ENCODE measurements around the gene ELMO1.
A peak's percentile ranks its signal among the peaks of the same experiment; 100 is the strongest.

The ELMO1 gene

DNA sequence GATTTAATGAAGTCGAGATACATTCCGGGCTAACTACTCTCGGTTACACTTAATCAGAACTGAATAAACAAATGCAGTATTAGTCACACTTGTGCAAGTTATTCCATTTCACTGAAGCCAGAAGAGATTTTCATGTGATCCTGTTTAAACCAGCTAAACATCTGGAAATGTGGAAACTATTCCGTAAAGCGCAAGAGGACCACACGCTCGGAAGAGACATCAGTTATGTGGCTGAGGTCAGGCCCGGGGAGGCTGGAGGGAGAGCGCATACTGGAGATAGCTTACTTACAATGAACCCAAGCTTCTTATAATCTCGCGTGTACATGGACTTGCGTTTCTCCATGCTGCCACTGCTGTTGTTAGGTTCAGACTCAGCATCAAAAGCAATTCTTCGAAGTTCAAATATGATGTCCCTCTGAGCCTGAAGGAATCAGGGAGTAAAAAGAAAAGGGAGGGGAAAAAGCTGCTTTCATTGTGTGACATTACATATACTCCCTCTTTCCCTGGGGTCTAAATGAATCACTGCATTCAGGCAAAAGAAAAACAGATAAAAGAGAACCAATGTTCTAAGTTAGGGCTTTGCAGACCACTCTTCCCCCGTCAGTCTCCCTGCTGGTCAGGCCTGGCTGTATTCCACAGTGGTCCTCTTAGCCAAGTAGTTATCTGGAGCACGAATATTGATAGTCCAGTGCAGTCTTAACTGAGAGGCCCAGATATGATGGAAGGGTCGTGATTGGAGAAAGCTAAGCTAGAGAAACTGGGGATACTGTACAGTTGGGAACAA is 237.4 kb downstream of the ELMO1 start:
- DNase-seq: no peak

DNA sequence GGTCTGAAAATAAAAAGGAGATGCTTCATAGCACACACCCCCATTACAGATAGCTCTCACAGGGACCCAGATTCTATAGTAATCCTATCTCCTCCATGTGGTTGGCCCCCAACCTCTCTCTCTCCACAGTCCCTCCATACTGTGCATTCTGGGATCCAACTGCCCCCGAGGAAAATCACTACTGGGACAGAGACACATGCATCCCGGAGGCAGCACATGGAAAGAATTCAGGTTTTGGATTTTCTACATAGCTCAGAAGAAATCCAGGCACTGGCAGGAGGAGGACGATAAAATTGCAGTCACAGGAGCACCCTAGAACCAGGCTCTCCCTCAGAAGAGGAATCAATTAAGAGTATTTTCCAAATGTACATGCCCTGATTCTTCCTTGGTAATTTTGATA is 239.5 kb downstream of the ELMO1 start:
- DNase-seq: no peak

- no peak for DNase-seq
Measured at GRCh38 chr7:37208528-37208927, 240.1 kb downstream of the ELMO1 start.

GRCh38 chr7:37206192-37206591 is 242.5 kb downstream of the ELMO1 start:
- DNase-seq: no peak

DNA sequence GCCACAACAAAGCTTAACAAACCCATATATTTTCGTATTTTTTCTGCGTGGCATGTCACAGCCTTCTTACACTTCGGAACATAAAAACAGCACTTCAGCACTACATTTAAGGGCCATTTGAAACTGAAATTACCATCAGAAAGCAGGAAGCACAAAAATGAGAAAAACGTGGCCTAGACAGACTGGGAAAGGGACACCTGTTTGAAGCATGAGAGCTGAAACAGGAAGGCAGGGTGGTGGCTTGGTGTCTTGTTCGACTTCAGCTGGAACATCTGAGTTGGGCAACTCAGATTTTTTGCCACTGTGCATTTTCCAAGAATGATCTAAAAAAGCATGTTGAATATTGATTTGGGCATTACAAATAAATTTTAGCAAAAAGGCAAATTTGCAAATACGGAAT is 243.2 kb downstream of the ELMO1 start:
- no peak for DNase-seq

- no peak for DNase-seq
Measured at GRCh38 chr7:37201876-37202198, 246.8 kb downstream of the ELMO1 start.

GRCh38 chr7:37201003-37201875 is 247.4 kb downstream of the ELMO1 start:
- peak; percentile 77 for DNase-seq

- DNase-seq: peak; percentile 89
Measured at GRCh38 chr7:37198906-37199485, 249.7 kb downstream of the ELMO1 start.

DNA sequence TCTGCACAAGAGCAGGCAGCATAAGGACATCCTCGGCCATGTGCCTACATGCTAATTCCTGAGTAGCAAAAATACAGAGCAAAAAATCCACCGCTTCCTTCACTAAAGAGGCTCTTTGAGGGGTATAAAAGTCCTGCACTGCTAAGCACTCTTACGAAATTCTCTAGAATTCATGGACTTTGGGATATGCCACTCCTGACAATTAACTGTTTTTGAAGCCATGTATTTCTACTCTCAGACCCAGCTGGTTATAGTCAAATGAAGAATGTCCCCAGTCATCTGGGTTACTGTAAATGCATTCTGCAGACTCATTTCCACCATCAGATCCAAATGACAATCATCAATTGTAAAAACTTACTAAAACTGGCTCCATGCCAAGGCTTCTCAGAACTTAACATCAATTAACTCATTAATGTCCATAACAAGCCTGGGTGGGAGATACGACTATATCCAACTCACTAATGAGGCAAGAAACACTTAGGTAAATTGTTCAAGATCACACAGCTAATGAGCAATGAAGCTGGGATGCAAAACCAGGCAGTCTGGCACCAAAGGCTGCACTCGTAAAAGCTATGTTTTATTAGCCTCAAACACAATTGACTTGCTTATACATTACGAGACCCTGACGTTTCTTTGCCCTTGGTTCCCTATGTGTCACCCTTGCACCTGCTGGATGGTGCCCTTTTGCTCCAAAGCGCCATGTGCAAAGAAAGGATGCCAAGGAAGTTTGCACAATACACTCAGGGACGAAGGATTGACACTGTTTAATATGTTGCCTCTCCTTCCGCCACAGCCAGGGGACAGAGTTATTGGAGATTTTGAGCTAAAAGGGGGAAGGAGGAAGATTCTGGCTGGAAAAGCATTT is 250.4 kb downstream of the ELMO1 start:
- no peak for DNase-seq

GRCh38 chr7:37197108-37197507 is 251.6 kb downstream of the ELMO1 start:
- no peak for DNase-seq

GRCh38 chr7:37196676-37197075 is 252.0 kb downstream of the ELMO1 start:
- no peak for DNase-seq

DNA sequence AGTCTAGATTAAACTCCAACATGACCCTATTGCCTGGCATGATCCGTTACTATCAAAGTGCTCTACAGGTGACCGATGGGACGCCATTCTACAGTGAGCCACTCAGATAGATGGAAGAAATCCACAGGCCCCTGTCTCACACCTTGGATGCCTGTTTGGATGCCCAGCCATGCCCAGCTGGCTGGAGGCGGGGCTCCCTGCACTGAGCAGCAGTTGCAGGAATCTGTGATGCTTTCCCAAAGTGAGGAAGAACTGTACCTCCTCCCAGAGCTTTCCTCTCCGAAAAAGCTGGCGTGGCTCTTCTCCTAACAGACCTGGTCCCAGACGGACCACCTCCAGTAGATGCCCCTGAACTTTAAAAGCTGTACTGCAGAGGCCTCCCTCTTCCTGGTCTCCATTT is 253.3 kb downstream of the ELMO1 start:
- DNase-seq: no peak

GRCh38 chr7:37194943-37195342 is 253.7 kb downstream of the ELMO1 start:
- no peak for DNase-seq

GRCh38 chr7:37193775-37194135 is 254.9 kb downstream of the ELMO1 start:
- DNase-seq: no peak

- DNase-seq: no peak
Measured at GRCh38 chr7:37193087-37193774, 255.4 kb downstream of the ELMO1 start.

DNA sequence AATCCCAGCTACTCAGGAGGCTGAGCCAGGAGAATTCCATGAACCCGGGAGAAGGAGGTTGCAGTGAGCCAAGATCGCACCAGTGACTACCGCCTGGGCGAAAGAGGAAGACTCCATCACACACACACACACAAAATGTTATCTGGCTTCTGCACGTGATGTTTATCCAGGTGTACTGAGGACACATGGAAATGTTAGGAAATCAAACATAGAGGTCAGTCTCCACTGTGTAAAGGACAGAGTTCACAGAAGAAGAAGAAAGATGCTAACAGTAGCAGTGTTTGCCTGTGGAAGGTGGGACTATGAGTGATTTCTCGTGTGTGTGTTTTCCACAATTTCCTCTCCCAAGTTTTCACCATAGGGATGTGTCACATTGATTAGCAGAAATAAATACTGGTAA is 256.9 kb downstream of the ELMO1 start:
- DNase-seq: no peak

DNA sequence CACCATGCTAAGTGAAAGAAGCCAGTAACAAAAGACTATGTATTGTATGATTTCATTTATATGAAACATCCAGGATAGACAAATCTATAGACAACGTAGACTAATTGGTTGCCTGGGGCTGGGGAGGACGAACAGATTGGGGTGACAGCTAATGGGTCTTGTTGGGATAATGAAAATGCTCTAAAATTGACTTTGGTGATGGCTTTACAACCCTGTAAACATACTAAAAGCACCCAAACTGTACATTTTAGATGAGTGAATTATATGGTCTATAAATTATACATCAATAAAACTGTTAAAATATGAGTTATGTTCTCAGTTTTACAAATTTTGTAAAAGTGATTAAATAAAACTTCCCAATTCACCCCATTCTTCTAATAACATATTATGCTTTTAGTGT is 261.5 kb downstream of the ELMO1 start:
- no peak for DNase-seq

DNA sequence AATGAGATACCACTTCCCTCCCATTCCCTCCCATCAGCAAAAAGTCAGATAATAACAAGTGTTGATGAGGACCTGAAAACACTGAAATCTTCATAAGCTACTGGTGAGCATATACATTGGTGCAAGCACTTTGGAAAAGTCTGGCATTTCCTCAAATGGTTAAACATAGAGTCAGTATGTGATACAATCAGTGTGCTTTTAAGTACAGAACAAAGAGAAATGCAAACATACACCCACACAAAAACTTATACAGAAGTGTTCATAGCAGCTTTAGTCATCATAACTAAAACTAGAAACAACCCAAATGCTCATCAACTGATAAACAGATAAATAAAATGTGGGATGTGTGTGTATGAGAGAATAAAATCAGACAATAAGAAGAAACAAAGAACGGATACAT is 261.9 kb downstream of the ELMO1 start:
- no peak for DNase-seq

GRCh38 chr7:37181550-37181932 is 267.1 kb downstream of the ELMO1 start:
- DNase-seq: no peak

- DNase-seq: no peak
Measured at GRCh38 chr7:37180828-37181549, 267.7 kb downstream of the ELMO1 start.

GRCh38 chr7:37176079-37176478 is 272.6 kb downstream of the ELMO1 start:
- no peak for DNase-seq

DNA sequence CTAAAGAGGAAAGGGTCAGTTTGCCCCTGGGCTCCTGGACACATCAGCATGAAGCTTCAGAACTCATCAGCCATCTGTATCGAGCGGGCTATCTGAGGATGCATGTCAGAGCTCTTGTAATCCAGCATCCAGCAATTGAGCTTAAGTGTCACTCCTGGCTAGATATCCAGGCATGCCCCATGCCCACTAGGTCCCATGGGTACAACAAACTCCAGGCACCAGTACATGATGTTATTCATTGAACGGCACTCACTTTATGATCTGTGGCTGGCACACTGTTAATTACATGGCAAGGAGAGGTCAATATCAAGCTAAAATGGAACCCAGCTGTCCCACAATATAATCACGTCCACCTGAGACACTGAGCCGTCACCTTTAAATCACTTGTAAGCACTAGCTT is 274.2 kb downstream of the ELMO1 start:
- no peak for DNase-seq

All from activated effector memory CD4-positive, alpha-beta T cell treated with anti-CD3 and anti-CD28 coated beads, Interleukin-2, amount 50 U/mL, for 16 hours (primary cell).